Suprapubic skin (tissue), 4 donors: ENCODE measurements around the gene EML1.

ENCODE experiments used
- EP300 ChIP-seq: sonication (generic); formaldehyde crosslinking; IDR thresholded peaks from one replicate; pipeline ENCODE4 v1.6.1; 2017; ENCODE audit warnings: antibody characterized with exemption
- POLR2A ChIP-seq, 2 donors: fragments of 450-650 bp; IDR thresholded peaks; one replicate each; pipeline ENCODE4 v1.6.1; 2017; ENCODE audit warnings: antibody characterized with exemption in 2 of 2, mild to moderate bottlenecking in 2 of 2, moderate library complexity in 2 of 2
- POLR2AphosphoS5 ChIP-seq, 3 donors: sonication (generic); formaldehyde crosslinking; IDR thresholded peaks; one replicate each; pipeline ENCODE4 v1.6.1; 2017; ENCODE audit warnings: antibody characterized with exemption in 3 of 3
- TF ChIP-seq, protein P1 (sequence below), 2 donors: fragments of 200-600 bp in 1 of 2; fragments of 450-650 bp in 1 of 2; sonication (generic) in 1 of 2; IDR thresholded peaks; one replicate each; pipeline ENCODE4 v1.5.1; 2016 to 2019; ENCODE audit warnings: antibody characterized with exemption in 2 of 2, mild to moderate bottlenecking in 1 of 2, moderate library complexity in 1 of 2

DNA sequence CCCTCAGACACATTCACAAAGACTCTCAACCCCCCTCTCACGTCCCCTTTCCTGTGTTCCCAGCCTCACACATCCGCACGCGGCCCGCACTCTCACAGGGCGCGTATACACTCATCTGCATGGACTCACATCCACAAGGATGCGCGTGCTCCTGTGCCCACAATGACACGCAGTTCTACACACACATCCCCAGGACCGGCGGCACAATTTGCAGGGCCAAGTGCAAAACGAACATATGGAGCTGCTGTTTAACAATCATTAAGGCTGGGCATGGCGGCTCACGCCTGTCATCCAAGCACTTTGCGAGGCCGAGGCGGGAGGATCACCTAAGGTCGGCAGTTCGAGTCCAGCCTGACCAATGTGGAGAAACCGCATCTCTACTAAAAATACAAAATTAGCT is 36.4 kb upstream of the EML1 start:
- TF ChIP-seq EP300 (no peak), POLR2A (IDR thresholded peaks at IDR 0.05) (no peak), POLR2AphosphoS5 (IDR thresholded peaks at IDR 0.05) (no peak)
- TF ChIP-seq, protein P1, sequence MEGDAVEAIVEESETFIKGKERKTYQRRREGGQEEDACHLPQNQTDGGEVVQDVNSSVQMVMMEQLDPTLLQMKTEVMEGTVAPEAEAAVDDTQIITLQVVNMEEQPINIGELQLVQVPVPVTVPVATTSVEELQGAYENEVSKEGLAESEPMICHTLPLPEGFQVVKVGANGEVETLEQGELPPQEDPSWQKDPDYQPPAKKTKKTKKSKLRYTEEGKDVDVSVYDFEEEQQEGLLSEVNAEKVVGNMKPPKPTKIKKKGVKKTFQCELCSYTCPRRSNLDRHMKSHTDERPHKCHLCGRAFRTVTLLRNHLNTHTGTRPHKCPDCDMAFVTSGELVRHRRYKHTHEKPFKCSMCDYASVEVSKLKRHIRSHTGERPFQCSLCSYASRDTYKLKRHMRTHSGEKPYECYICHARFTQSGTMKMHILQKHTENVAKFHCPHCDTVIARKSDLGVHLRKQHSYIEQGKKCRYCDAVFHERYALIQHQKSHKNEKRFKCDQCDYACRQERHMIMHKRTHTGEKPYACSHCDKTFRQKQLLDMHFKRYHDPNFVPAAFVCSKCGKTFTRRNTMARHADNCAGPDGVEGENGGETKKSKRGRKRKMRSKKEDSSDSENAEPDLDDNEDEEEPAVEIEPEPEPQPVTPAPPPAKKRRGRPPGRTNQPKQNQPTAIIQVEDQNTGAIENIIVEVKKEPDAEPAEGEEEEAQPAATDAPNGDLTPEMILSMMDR (IDR thresholded peaks at IDR 0.05) = no peak
